ENCODE measurements around the gene CLIC4. TPM values are rescaled to one million over a fixed set of nuclear protein-coding genes. Genes with fewer than 3 reads are reported as not detected.
"Not testable (repeated sequence)": the region's sequence is repeated elsewhere in the genome, so short reads cannot be mapped to it uniquely, and the experiment has no call there.

CLIC4 gene
- total RNA-seq, 1 donor from 2014 or later: 384 TPM

- no peak for DNase-seq (ENCODE audit: low read depth)
Measured at GRCh38 chr1:24771574-24771973, 26.3 kb downstream of the CLIC4 start.

DNA sequence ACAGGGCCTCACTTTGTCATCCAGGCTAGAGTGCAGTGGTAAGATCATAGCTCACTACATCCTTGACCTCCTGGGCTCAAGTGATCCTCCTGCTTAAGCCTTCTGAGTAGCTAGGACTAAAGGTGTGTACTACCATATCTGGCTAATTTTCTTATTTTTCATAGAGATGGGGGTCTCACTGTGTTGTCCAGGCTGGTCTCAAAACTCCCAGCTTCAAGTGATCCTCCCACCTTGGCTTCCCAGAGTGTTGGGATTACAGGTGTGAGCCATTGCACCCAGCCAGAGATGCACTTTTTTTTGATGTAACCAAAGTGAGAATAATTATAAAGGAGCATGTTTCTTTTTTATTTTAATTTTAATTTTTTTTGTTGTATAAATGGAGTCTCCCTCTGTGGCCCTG, 28.4 kb downstream of the CLIC4 start:
- no peak for DNase-seq (ENCODE audit: low read depth)

DNA sequence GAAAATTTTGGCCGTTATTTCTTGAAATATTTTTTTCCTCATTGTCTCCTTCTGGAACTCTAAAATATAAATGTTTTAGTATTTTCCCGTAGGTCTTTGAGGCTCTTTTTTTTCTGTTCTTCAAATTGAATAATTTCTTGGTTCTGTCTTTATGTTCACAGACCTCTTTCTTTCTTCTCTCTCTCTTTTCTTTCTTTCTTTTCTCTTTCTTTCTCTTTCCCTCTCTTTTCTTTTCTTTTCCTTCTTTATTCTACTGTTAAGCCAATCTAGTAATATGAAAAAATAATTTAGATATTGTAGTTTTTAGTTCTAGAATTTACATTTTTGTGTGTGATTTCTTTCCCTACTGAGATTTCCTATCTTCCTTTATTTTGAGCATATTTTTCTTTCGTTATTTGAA, 30.1 kb downstream of the CLIC4 start:
- no peak for DNase-seq (ENCODE audit: low read depth)

GRCh38 chr1:24775916-24776315, 30.7 kb downstream of the CLIC4 start:
- DNase-seq (ENCODE audit: low read depth): no peak

GRCh38 chr1:24776821-24777220, 31.6 kb downstream of the CLIC4 start:
- no peak for DNase-seq (ENCODE audit: low read depth)

DNA sequence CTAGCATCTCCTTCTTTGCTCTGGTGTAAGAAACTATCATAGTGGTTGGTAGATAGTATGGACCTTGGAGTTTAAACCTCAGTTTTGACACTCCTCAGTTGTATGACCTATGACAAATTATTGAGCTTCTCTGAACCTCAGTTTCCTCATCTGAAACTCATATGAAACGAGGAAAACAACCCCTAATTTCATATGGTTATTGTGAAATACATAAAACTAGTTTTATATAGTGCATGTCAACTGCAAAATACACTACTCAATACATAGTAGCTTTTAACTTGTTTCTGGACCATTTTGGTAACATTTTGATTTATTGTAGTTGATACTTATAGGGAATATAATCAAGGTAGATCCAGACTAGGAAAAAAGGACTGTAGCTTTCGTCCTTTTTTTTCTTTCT, 32.9 kb downstream of the CLIC4 start:
- no peak for DNase-seq (ENCODE audit: low read depth)

DNA sequence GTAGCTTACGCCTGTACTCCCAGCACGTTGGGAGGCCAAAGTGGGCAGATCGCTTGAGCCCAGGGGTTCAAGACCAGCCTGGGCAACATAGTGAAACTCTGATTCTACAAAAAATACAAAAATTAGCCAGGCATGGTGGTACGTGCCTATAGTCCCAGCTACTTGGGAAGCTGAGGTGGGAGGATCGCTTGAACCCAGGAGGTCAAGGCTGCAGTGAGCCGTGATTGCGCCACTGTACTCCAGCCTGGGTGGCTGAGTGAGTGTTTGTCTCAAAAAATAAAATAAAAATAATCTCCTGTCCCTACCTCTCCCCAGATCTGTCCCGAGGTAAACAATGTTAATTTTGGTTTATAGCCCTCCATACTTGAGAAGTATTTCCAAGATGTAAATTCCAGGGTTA, 34.0 kb downstream of the CLIC4 start:
- not testable (repeated sequence) for DNase-seq (ENCODE audit: low read depth)

DNA sequence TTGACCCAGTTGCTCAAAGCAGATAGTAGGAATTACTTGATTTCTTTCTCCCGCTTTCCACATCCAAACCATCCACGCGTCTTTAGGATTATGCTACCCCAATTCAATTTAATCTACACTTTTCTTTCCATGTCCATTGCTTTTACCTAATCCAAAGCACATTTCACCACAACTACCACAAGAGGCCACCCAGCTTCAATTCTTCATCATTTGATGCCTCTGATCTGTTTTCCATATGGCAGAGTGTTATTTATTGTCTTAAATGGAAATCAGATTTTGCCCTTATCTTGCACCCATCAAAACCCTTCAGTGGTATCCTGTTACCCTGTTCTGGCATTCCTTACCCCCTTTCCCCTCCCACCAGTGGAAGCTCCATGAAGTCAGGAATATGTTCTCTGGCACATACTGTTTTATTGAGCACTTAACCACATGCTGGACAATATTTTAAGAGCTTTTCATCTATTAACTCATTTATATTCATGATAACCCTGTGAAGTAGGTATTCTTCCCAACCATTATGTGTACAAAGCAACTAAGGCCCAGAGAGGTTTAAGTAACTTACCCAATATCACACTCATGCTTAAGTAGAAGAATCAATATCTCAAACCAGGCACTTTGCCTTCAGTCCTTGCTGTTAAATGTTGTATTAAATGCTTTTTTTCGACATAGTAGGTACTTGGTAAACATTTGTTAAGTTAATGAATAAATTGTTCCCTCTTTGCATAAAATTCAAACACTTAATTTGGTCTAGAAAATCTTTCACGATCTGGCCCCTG, 34.6 kb downstream of the CLIC4 start:
- peak; percentile 33 for DNase-seq (ENCODE audit: low read depth)

DNA sequence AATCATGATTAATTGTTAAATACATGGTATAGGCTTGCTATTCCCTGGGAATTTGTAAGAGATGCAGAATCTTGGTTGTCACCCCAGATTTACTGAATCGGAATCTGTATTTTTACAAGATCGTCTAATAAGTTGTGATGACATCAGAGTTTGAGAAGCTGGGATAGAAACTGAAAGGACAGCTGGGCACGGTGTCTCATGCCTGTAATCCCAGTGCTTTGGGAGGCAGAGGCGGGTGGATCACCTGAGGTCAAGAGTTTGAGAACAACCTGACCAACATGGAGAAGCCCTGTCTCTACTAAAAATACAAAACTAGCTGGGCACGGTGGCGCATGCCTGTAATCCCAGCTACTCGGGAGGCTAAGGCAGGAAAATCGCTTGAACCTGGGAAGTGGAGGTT, 35.4 kb downstream of the CLIC4 start:
- DNase-seq (ENCODE audit: low read depth): not testable (repeated sequence)

DNA sequence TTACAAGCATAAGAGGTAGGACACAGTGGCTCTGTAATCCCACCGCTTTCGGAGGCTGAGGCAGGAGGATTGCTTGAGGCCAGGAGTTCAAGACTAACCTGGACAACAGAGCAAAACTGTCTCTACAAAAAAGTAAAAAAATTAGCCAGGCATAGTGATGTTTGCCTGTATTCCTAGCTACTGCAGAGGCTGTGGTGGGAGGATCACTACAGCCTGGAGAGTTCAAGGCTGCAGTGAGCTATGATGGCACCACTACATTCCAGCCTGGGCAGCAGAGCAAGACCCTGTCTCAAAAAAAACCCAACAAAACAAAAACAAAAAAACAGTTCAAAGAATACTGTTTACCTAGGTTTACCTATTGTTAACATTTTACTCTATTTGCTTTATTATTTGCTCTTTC, 37.4 kb downstream of the CLIC4 start:
- no peak for DNase-seq (ENCODE audit: low read depth)

- no peak for DNase-seq (ENCODE audit: low read depth)
Measured at GRCh38 chr1:24783713-24784112, 38.5 kb downstream of the CLIC4 start.

DNA sequence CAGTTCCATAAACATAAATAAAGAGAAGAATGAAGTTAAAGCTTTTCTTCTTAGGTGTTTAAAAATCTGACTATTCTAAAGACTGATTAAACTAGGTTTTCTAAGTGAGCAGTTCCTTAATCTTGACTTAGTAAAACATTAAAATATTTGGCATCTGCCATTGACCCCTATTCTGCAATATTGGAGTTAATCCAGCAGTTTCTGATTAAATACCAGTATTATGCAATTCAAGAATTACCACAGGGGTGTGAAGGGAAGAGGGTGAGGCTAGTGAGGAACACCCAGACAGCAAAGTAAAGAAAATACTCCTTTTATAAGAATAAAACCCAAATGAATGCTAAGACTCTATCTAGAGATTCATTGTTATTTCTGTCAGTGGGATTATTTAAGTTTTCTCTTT, 40.9 kb downstream of the CLIC4 start:
- peak; percentile 96 for DNase-seq (ENCODE audit: low read depth)

GRCh38 chr1:24790490-24790889, 45.2 kb downstream of the CLIC4 start:
- DNase-seq (ENCODE audit: low read depth): no peak

DNA sequence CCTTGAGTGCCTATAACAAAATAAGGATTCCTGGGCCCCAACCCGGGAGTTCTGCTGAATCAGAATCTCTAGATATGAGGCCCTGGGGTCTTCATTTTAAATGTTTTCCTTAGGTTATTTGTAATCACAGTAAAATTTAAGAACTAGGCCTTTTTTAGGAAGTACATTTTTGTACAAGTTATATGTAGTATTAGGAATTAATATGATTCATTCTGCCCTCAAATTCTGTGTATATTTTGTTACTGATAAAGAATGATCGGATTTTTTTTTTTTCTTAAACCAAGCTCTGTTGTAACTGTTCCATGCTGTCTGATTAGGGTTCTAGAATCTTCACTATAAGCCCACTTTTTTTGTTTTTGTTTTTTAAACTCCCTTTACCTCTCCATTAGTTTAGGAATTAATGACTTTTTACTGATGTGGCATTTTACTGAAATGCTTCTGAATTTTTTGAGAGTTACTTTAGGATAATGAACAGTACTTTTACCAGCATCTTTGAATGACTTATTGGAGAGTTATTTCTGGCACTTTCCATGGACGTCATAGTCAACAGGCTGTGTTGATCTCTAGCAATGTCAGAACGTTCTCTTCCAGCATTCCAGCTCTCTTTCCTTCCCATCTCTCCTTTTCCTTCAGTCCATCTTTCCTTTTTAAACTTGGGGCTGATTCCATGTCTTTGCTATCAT, 48.3 kb downstream of the CLIC4 start:
- peak; percentile 83 for DNase-seq (ENCODE audit: low read depth)

DNA sequence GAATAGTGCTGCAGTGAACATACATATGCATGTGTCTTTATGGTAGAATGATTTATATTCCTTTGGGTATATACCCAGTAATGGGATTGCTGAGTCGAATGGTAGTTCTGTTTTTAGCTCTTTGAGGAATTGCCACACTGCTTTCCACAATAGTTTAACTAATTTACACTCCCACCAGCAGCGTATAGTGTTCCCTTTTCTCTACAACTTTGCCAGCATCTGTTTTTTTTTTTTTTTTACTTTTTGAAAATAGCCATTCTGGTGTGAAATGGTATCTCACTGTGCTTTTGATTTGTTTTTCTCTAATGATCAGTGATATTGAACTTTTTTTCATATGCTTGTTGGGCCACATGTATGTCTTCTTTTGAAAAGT, 48.9 kb downstream of the CLIC4 start:
- not testable (repeated sequence) for DNase-seq (ENCODE audit: low read depth)

DNA sequence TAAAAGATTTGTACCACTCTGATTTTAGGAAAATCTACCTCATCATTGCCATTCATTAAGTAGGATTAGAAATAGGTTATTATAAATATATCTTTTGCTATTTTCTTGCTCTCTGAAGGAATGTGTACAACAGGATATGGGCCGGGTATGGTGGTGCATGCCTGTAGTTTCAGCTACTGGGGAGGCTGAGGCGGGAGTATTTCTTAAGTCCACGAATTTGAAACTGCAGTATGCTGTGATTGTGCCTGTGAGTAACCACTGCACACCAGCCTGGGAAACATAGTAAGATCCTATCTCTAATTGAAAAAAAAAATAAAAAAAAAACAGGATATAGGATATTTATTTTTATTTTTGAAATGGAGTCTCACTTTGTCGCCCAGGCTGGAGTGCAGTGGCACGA, 50.0 kb downstream of the CLIC4 start:
- DNase-seq (ENCODE audit: low read depth): no peak

DNA sequence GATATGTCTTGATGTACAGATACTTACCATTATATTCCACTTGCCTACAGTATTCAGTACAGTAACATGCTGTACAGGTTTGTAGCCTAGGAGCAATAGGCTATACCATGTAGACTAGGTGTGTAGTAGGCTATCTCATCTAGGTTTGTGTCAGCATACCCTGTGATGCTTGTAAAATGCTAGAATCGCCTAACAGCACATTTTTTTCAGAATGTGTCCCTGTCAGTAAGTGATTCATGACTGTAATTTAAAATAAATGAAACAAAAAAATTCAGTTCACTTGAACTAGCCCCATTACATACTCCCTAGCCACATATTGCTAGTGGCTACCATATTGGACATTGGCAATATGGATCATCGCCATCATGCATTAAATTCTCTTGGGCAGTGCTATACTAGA, 51.3 kb downstream of the CLIC4 start:
- no peak for DNase-seq (ENCODE audit: low read depth)

DNA sequence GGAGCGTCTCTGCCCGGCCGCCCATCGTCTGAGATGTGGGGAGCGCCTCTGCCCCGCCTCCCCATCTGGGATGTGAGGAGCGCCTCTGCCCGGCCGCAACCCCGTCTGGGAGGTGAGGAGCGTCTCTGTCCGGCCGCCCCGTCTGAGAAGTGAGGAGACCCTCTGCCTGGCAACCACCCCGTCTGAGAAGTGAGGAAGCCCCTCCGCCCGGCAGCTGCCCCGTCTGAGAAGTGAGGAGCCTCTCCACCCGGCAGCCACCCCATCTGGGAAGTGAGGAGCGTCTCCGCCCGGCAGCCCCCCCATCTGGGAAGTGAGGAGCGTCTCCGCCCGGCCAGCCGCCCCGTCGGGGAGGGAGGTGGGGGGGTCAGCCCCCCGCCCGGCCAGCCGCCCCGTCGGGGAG, 54.0 kb downstream of the CLIC4 start:
- not testable (repeated sequence) for DNase-seq (ENCODE audit: low read depth)

DNA sequence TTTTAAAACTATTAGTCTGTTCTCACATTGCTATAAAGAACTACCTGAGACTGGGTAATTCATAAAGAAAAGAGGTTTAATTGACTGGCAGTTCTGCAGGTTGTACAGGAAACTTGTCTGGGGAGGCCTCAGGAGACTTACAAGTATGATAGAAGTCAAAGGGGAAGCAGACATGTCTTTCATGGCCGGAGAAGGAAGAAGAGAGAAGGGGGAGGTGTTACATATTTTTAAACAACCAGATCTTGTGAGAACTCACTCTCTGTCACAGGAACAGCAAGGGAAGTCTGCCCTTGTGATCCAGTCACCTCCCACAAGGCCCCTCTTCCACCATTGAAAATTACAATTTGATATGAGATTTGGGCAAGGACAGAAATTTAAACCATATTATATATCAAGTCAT, 55.9 kb downstream of the CLIC4 start:
- no peak for DNase-seq (ENCODE audit: low read depth)

GRCh38 chr1:24803220-24803619, 58.0 kb downstream of the CLIC4 start:
- DNase-seq (ENCODE audit: low read depth): peak; percentile 60

- DNase-seq (ENCODE audit: low read depth): no peak
Measured at GRCh38 chr1:24803987-24804530, 58.8 kb downstream of the CLIC4 start.

DNA sequence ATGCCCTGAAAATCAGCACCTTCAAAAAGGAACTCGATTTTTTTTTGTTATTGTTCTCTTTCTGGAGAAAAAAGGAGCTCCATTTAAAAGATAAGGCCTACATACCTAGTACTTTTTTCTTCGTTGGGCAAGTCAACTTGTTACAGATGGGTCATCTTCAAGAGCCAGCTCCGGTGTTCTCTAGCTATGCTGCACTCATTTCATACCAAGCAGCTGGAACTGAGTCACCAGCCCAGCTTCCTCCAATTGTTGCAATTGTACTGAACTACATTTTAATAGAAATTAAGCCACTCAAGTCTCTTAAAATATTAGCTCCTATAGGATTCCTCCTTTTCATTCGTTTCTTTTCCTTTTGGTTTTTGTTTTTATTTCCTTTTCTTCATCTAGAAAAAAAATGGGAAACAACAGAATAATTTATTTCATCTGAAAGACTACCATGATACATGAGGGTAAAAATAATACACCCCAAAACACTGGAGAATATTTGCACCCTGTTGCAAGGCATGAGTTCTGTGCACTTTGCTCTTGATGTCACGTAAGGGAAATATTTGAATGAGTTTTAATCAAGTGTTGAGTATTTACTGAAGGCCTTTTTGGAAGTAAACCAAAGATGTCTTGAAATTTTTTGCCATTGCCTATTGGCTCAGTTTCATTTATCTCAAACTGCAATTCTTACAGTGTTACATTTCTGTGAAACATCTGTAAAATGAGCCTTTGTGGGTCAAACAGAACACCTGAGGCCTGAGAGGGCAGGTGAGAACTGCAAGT, 60.5 kb downstream of the CLIC4 start:
- peak; percentile 78 for DNase-seq (ENCODE audit: low read depth)

- DNase-seq (ENCODE audit: low read depth): no peak
Measured at GRCh38 chr1:24806588-24806987, 61.3 kb downstream of the CLIC4 start.
